NCI-H1092 treated with DMSO at 0.1 percent for 48 hours (cell line): ENCODE results near the gene ANXA10.
"Not testable (repeated sequence)": the region's sequence is repeated elsewhere in the genome, so short reads cannot be mapped to it uniquely, and the experiment has no call there.

Source experiments
- DNase-seq: peaks from one replicate; lab custom pipeline; 2025; lab: John Stamatoyannopoulos, UW

Gene ANXA10, protein sequence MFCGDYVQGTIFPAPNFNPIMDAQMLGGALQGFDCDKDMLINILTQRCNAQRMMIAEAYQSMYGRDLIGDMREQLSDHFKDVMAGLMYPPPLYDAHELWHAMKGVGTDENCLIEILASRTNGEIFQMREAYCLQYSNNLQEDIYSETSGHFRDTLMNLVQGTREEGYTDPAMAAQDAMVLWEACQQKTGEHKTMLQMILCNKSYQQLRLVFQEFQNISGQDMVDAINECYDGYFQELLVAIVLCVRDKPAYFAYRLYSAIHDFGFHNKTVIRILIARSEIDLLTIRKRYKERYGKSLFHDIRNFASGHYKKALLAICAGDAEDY

DNA sequence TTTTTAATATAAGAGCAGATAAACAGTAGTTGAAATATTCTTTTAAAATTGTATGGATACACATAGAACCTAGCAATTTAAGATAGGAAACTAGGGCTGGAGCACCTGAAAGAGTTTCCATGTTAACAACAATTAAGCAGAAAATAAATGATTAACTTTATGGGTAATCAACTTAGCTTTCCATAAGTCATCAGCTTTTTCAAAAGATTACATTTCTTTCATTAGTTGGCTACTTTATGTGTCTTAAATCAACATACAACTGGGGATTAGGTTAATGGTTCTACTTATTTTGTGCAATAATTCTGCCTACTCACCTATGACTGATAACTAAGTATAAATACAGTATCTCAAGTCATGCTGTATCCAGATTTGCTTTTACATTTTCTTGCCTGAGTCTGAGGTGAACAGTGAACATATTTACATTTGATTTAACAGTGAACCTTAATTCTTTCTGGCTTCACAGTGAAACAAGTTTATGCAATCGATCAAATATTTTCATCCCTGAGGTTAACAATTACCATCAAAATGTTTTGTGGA lies at the start of gene ANXA10:
Gene ANXA10, plus strand, starts transcription at position 362 of the 537 bp plus-strand sequence. Its CDS starts 164 bp downstream, at position 526.
- DNase-seq, result no peak

DNA sequence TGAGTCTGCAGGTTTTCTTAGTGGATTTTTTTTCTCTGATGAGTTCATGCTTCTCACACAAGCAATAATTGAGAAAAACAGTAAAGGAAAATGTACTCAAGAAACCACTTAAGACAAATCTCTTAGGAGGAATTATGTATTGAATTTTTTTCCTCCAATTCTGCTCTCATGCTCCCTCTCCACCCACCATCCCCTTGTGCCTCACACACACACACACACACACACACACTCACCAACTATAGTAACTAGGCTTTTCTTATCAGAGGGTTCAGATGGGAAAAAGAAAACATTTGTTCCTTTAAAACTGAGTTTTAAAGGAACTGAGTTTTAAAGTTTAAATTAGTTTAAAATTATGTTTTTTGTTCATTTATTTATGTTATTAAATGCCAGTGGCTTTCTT lies 47.0 kb upstream of the ANXA10 start:
- DNase-seq, result no peak

DNA sequence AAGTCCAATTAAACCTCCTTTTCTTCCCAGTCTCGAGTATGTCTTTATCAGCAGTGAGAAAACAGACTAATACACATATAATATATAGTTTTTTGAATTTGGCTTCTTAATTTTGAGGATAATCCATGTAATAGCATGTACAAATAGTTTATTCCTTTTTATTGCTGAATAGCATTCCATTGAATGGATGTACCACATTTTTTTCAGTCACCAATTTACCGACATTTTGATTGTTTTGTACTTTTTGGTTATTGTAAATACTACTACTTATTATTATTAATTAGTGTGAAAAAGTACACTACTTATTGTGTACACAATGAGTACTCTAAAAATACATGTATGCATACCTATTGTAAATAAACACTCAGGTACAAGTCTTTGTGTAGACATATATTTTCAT lies 42.3 kb upstream of the ANXA10 start:
- no peak for DNase-seq

DNA sequence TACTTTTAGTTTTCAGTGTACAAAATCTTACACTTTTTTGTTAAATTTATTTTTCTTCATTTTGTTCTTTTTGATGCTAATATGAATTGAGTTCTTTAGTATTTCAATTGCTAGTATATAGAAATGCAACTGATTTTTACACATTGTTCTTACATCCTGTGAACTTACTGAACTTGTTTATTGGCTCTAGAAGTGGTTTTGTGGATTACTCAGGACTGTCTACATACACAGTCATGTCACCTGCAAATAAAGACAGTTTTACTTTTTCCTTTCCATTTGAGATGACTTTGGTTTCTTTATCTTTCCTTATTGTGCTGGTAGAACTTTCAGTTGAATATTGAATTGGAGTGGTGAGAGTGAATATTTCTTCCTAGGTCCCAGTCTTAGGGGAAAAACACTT lies 40.8 kb upstream of the ANXA10 start:
- no peak for DNase-seq

DNA sequence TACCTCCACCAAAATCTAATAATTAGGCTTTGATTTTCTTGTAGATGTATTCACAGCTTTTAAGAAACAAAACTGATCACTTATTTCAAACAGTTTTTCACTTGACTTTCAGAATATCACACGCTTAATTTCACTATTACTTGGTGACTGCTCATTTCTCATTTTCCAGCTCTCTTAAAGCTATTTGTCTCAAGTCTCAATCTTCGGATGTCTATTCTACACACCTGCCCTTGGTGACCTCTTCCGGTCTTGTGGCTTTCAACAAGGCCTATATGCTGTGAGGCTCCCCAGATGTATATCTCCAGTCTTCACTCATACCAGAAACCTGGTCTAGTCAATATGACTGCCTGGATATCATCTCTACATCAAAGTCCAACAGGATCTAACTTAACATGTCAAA lies 34.9 kb upstream of the ANXA10 start:
- no peak for DNase-seq

DNA sequence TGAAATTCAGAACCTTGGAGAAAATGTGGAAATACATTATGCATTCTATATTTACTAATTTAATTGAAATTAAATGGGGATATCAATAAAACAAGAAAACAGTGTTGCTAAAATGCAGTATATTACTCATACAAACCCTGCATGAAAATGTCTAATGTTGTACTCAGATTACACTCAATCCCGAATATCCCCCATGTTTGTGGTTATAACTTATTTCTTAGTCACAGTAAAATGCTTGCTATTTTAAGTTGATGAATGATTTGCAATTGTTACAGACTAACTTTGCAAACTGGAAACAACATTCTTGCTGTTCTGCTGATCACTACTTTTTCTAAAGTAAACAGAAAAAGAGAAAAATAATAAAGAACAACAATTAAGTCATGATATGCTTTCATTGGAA lies 33.1 kb upstream of the ANXA10 start:
- no peak for DNase-seq

DNA sequence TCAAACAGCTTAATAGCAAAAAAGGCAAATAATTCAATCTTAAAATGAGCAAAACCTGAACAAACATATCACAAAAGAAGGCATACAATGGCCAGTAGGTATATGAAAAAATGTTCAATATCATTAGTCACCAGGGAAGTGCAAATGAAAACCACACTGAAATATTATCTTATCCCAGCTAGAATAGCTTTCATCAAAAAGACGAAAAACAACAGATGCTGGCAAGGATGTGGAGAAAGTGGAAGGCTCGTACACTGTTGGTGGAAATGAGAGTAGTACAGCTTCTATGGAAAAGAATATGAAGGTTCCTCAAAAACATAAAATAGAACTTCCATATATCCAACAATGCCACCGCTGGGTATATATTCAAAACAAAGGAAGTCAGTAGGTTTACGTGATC lies 29.3 kb upstream of the ANXA10 start:
- DNase-seq, result no peak

DNA sequence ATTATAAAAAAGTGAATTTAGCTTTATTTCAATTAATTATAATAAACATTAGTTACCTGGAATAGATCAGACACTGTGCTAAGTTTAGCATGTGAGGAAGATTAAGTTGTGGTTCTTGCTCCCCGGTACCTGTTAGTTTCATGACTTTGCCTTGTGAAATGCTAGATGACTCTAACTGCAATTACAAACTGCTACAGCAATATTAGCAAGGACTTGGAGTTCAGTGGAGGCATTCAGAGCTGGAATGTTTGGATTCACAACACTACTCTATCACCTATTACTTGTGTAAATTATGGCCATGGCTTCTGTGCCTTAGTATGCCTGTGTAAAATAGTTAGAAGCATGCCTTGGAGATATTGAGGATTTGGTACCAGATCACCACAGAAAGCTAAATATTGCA lies 21.4 kb upstream of the ANXA10 start:
- no peak for DNase-seq

DNA sequence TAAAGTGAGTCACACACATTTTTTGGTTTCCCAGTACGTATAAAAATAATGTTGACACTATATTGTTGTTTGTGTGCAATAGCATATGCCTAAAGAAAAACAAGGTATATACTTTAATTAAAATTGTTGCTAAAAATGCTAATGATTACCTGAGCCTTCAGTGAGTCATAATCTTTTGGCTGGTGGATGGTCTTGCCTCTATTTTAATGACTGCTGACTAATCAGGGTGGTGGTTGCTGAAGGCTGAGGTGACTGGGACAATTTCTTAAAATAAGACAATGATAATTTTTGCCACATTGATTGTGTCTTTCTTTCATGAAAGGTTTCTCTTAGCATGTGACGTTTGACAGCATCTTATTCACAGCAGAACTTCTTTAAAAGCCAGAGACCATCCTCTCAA lies 21.0 kb upstream of the ANXA10 start:
- no peak for DNase-seq

DNA sequence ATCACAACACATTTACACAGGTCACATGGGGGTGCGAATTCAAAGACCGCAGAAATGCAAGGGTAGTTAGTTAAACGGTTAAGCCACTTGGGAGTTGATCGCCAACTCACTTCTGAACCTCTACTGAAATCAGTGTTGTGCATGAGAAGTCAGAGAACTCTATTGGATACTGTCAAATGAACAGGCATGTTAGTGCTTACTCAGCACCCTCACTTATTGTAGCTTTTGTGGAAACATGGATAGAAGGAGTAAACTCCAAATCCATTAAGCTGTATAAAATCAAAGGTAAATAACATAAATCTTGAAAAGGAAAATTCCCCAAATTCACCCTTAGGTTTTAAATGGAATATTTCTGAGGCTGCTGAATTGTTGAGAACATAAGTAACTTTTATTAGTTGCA lies 17.5 kb upstream of the ANXA10 start:
- no peak for DNase-seq

DNA sequence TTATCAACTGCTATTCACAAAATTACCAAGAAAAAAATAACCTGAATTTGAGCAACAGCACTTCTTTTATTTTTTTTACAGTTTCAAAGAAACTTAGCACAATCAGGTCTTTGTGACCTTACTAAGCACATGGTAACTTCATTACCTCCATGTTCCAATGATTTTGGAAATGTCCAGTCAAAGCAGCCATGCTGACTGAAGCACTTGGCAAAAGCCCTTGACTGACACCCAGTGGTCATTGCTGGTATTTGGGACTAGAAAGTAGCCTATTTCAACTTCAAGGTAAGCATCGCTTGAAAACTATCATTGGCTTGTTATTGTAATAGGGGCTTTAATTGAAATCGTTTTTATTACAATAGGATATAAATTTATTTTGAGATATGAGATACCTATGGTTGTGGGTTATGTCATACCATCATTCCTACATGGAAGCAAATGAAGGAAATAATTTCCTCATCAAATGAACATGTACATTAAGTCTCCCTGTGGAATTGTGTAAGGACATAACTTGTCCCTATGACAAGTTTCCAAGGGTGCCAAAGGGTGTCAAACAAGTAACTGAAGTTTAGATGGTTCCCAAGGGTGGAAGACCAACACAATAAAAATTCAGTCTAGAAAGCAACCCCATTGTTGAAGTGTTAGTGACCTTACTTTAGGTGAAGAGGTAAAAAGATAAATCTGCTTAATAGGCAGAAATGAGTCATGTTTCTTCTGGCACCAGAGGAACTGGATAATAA lies 15.2 kb upstream of the ANXA10 start:
- peak; percentile 34 for DNase-seq

DNA sequence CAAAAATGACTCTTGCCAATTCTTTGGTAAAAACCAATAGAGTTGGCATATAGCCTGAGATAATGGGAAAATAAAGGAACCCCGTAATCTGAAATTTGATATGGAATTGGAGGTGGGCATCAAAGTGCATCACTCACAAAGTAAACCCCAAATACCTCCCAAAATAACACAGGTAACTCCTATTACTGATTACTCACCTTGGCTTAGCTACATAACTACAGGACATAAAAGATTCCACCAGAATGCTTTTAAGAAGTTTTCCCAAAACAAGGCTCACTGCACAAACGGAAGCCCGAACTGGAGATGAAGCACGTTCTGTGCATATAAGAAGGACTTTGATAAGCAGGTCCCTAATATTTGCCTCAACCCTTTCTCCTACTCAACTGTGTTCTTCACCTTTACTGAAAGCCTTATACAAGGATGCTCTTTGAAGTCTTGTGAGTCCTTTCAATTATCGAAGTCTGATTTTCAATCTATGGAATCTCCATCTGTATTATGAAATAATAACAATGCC lies 14.6 kb upstream of the ANXA10 start:
- DNase-seq, result no peak

DNA sequence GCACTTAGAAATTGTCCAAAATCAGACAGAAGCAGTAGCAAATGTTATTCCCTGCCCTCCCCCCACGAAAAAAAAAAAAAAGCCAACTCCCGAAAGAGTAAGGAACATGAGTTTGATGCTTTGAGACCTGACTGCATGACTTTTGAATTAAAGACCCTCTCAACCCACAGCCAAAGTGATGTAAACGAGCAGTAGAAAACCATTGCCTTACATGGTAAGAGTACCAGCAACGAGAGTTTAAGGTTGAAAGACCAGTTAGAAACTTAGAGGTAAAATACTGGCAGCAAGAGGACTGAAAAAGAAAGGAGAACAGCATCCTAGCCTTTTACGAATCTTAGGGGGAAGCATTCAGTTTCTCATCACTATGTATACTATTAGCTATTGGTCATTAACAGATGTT lies 10.0 kb upstream of the ANXA10 start:
- no peak for DNase-seq

DNA sequence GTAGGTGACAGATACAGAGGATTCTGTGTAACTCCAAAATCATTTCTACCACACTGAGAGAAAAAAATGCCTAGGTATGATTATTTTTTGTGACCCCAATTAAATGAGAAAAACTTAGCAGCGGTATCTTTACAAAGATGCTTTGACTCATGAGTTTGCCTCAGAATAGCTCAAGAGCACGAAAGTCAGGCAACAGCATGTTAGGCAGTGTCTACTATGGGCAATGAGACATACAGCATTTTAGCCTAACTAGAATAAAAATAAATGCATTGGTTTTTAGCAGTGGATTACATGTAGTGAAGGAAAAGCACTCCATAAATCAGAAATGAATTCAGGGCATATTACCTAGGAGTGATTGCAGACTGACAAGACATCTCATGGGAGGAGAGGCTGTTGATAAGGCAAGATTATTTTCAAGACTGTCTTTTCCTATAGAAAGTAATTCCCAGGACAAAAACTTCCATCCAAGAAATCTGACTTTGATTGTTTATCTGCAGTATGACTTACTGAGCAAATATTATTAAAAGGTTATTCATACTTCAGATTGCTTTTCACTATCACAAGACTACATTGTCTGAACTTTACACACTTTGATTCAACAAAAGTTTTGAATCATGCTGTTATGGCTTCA lies 3.6 kb downstream of the ANXA10 start:
- DNase-seq, result no peak

DNA sequence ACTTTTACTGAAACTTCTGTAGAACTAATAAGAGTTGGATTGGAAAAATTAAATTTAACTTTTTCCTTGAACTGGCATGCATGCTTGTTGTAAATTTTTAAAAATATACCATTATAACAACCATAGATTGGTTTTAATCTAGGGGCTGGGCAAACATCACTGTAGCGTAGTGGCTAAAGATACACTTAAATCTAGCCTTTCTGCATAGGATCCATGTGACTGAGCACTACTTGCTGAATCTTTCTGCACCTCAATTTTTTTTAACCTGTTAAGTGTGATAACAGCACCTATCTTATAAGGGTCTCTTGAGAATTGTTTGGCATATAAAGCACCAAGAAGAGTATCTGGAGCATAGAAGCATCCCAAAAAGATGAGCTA lies 4.1 kb downstream of the ANXA10 start:
- no peak for DNase-seq

DNA sequence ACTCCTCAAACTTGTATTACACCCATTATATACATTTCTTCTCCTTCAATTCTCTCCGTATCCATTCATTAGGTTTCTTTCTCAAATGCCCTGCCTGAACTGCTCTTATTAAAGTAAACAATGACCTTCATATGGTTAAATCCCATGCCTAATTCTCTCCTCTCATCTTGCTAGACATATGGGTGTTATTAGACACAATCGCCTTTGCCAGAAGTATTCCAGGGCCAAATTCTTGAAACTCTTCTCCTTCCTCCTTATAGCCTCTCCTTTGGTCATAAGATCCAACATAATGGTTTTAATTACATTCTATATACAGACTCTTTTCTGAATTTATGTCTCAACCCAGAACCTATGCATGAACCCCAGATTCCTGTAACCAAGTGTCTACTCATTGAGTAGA lies 4.8 kb downstream of the ANXA10 start:
- DNase-seq, result no peak

DNA sequence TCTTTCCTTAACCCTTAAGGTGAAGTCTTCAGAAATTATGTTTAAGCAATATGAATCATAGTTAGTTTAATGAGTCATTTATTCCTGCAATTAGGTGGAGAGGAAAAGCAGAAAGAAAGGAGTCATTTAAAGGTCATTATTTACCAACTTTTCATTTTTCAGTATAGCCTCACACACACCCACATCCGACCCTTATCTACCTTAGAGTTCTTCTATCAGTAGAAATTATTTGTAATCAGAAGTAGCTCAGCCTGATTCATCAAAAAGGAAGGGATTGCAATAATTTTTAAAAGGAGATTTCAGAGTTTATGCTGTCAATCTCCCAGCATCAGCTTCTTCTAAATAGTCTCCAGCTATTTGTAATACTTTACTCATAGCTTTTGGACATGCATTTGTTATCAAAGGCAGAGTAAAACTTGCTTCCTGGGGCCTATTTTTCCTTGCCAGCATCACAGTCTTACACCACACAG lies 5.9 kb downstream of the ANXA10 start:
- DNase-seq, result no peak

DNA sequence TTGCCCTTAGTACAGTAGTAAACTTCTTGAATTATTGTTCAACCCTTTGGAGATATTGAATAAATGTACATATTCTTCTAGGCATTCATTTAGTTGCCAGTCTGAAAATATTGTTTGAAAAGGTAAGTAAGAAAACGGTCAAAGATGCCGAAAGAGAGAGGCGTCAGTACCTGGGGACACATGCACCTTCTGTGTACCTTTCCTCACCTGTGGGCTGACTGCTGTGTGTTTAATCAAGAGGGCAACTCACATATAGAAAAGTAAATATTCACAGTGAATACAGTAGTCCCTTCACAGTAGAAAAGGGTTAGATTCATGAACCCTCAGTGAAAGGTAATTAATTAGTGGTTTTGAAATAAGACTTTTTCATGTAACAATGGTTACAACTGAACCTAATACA lies 6.9 kb downstream of the ANXA10 start:
- DNase-seq, result no peak

DNA sequence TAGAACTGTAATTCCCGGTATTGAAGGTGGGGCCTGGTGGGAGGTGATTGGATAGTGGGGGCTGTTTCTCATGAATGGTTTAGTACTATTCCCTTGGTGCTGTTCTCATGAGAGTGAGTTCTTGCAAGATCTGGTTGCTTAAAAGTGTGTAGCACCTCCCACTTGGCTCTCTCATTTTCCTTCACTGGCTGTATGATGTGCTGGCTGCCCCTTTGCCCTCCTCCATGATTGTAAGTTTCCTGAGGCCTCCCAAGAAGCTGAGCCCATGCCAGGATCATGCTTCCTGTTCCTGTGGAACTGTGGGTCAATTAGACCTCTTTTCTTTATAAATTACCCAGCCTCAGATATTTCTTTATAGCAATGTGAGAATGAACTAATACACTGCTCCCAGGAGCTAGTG lies 8.7 kb downstream of the ANXA10 start:
- no peak for DNase-seq

DNA sequence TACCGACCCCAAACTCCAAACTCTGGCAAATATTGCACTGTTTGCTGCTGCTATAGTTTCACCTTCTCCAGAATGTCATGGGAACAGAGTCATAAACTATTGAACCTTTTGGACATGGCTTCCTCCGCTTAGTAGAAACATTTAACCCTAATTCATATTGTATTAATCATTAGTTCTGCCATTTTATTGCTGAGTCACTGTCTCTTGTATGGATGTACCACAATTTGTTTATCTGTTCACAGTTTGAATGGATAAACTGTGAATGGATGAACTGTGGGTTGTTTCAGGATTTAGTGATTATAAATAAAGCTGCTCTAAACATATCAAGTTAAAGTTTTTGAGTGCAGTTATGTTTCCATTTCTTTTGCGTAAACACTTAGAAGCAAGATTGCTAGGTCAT lies 10.1 kb downstream of the ANXA10 start:
- no peak for DNase-seq

DNA sequence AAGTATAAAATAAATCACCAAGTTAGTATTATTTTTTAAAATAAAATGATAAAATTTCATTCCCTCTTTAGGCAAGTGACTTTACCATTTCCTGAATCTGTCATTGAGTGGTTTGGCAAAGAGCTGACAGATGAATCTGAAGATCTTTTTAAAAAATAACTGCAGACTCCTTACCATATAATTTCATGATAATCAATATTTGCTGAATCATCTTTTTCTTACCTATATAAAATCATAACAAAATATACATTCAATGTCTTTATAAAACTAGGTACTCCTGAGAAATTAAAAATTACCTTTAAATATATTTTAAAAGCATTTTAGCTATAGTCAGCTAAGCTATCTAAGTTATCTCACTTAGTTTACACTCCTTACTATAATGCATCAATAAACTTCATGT lies 17.2 kb downstream of the ANXA10 start:
- DNase-seq, result no peak

DNA sequence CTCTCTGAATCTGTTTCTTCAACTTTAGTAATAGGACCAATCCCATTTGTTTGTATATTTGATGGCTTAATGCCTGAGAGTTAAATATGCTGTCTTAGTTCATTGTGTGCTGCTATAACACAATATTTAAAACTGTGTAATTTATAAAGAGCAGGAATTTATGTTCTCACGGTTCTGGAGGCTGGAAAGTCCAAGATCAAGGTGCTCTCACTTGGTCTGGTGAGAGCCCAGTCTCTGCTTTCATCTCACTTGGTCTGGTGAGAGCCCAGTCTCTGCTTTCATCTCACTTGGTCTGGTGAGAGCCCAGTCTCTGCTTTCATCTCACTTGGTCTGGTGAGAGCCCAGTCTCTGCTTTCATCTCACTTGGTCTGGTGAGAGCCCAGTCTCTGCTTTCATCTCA lies 20.7 kb downstream of the ANXA10 start:
- not testable (repeated sequence) for DNase-seq
